Loucy (cell line): ENCODE data around the gene RAD23A.

Experiments used
- H2AFZ ChIP-seq: fragments of 200-600 bp; sonication (generic); 2 replicates; pipeline ENCODE4 v1.6.0; 2016; ENCODE audit warnings: antibody characterized with exemption, mild to moderate bottlenecking, low read length, moderate library complexity
- H3F3A ChIP-seq: fragments of 200-600 bp; 2 replicates; pipeline ENCODE4 v1.6.0; 2016; ENCODE audit warnings: antibody characterized with exemption, low read depth, mild to moderate bottlenecking
- H3K27me3 ChIP-seq: fragments of 200-600 bp; sonication (generic); 2 replicates; pipeline ENCODE4 v1.6.1; 2014; ENCODE audit warnings: low read length, mild to moderate bottlenecking; ENCODE audit not compliant: insufficient read depth, poor library complexity, severe bottlenecking
- H3K36me3 ChIP-seq: fragments of 200-600 bp; sonication (generic); 2 replicates; pipeline ENCODE4 v1.6.1; 2016; ENCODE audit warnings: low read length; ENCODE audit not compliant: insufficient read depth
- H3K4me1 ChIP-seq: fragments of 200-600 bp; sonication (generic); 2 replicates; pipeline ENCODE4 v1.5.1; 2014; ENCODE audit warnings: low read length, mild to moderate bottlenecking; ENCODE audit not compliant: insufficient read depth, poor library complexity, severe bottlenecking
- H3K4me2 ChIP-seq: fragments of 200-600 bp; sonication (generic); 2 replicates; pipeline ENCODE4 v1.6.0; 2014; ENCODE audit warnings: antibody characterized with exemption, low read length, low read depth, mild to moderate bottlenecking; ENCODE audit not compliant: poor library complexity, severe bottlenecking
- H3K4me3 ChIP-seq: fragments of 200-600 bp; sonication (generic); 2 replicates; pipeline ENCODE4 v1.5.1; 2014; ENCODE audit warnings: low read length, mild to moderate bottlenecking, mixed read lengths; ENCODE audit not compliant: poor library complexity, severe bottlenecking
- H3K79me2 ChIP-seq: fragments of 200-600 bp; sonication (generic); 2 replicates; pipeline ENCODE4 v1.6.1; 2014; ENCODE audit warnings: low read length; ENCODE audit not compliant: insufficient read depth
- H3K9ac ChIP-seq: fragments of 200-600 bp; sonication (generic); 2 replicates; pipeline ENCODE4 v1.6.0; 2014; ENCODE audit warnings: mild to moderate bottlenecking, low read depth, low read length, moderate library complexity; ENCODE audit not compliant: poor library complexity, severe bottlenecking
- H3K9me2 ChIP-seq: fragments of 200-600 bp; sonication (generic); replicated peaks from 2 replicates; pipeline ENCODE4 v1.6.1; 2016; ENCODE audit warnings: low read depth, low read length, mixed read lengths
- H3K9me3 ChIP-seq: fragments of 200-600 bp; sonication (generic); 2 replicates; pipeline ENCODE4 v1.6.1; 2014; ENCODE audit warnings: mild to moderate bottlenecking, antibody characterized with exemption, low read length, low read depth; ENCODE audit not compliant: insufficient read depth
- H4K20me1 ChIP-seq: fragments of 200-600 bp; sonication (generic); 2 replicates; pipeline ENCODE4 v1.6.0; 2014; ENCODE audit warnings: antibody characterized with exemption, low read length, mild to moderate bottlenecking; ENCODE audit not compliant: insufficient read depth, poor library complexity, severe bottlenecking
- EZH2phosphoT487 ChIP-seq: fragments of 200-600 bp; IDR thresholded peaks from 2 replicates; pipeline ENCODE4 v1.6.1; 2018; ENCODE audit warnings: antibody characterized with exemption, mild to moderate bottlenecking, moderate library complexity, borderline replicate concordance
- TF ChIP-seq, protein P1 (sequence below): fragments of 200-600 bp; sonication (generic); conservative IDR thresholded peaks from 2 replicates; pipeline ENCODE4 v1.5.1; 2014; ENCODE audit warnings: mild to moderate bottlenecking, antibody characterized with exemption, low read length

Gene RAD23A

DNA sequence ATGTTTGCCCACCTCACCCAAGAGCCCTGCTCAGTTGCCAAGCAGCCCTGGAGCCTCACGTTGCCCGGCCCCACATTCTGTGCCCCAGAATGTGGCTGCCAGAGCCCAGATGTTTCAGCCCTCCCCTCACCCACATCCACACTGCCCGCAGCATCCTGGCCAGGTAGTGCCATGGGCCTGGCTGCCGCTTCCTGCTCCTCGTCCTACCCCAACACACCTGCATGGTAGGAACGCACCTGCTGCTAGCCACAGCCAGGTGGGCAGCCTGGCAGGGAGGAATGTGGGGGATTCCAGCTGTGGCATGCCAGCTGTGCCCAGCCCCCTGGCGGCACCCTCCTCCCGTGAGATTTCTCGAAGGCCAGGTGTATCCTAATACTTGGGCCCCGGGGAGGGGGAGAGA, 42.1 kb downstream of the RAD23A start:
- H3K9me2 ChIP-seq: no peaks in the 10 kb centered on the region
- no peaks in the 10 kb centered on the region for H3K9me3 ChIP-seq
- no peaks in the 10 kb centered on the region for H3K27me3 ChIP-seq
- TF ChIP-seq, protein P1, sequence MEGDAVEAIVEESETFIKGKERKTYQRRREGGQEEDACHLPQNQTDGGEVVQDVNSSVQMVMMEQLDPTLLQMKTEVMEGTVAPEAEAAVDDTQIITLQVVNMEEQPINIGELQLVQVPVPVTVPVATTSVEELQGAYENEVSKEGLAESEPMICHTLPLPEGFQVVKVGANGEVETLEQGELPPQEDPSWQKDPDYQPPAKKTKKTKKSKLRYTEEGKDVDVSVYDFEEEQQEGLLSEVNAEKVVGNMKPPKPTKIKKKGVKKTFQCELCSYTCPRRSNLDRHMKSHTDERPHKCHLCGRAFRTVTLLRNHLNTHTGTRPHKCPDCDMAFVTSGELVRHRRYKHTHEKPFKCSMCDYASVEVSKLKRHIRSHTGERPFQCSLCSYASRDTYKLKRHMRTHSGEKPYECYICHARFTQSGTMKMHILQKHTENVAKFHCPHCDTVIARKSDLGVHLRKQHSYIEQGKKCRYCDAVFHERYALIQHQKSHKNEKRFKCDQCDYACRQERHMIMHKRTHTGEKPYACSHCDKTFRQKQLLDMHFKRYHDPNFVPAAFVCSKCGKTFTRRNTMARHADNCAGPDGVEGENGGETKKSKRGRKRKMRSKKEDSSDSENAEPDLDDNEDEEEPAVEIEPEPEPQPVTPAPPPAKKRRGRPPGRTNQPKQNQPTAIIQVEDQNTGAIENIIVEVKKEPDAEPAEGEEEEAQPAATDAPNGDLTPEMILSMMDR: no peak
- TF ChIP-seq EZH2phosphoT487: no peak
- no peaks in the 10 kb centered on the region for H3K4me1 ChIP-seq
- H3K9ac ChIP-seq: no peak overlapping the region
- no peaks in the 10 kb centered on the region for H4K20me1 ChIP-seq
- no peak overlapping the region for H2AFZ ChIP-seq
- no peaks in the 10 kb centered on the region for H3F3A ChIP-seq
- no peaks in the 10 kb centered on the region for H3K79me2 ChIP-seq
- H3K4me3 ChIP-seq: no peak overlapping the region
- no peak overlapping the region for H3K4me2 ChIP-seq
- H3K36me3 ChIP-seq: no peaks in the 10 kb centered on the region

DNA sequence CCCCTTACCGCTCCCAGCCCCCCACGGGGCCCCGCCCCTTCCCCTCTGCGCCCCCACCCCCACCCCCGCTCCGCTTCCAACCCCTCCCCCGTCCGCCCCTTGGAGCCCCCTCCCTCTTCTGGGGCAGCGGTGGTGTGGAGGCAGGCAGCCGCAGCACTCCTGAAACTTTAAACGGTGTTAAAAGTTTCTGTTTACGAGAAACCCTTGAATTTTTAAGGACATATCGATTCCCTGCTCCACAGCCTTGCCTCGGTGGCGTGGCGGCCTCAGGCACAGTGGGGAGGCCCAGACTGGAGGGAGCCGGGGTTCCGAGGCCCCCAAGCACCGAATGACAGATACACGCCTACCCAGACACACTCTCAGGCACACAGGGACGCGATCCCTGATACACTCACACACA, 44.8 kb downstream of the RAD23A start:
- Histone ChIP-seq H3K4me1 (peaks cover 6% of the 10 kb centered on the region), H2AFZ (no peak overlapping the region), H3K4me3 (no peak overlapping the region), H4K20me1 (no peaks in the 10 kb centered on the region), H3F3A (no peaks in the 10 kb centered on the region), H3K9me3 (no peaks in the 10 kb centered on the region), H3K36me3 (no peaks in the 10 kb centered on the region), H3K79me2 (no peaks in the 10 kb centered on the region), H3K9me2 (no peaks in the 10 kb centered on the region), H3K9ac (no peak overlapping the region), H3K27me3 (no peaks in the 10 kb centered on the region), H3K4me2 (no peak overlapping the region)
- TF ChIP-seq, protein P1: no peak
- no peak for TF ChIP-seq EZH2phosphoT487

DNA sequence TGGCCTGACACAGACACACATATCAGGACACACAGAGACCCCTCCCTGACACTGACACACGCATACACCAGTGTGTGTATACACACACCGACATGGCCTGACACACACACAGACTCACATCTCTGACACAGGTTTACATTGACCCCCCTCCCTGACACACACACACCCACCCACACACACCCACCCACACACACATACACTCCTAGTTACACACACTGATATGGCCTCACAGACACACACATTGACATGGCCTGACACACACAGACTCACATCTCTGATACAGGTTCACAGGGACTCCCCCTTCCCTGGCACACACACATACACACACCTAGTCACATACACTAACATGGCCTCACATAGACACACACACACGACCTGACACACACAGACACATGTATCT, 45.2 kb downstream of the RAD23A start:
- Histone ChIP-seq H3K79me2 (no peaks in the 10 kb centered on the region), H3K36me3 (no peaks in the 10 kb centered on the region), H3K9ac (no peak overlapping the region), H3K4me3 (no peak overlapping the region), H3K4me2 (no peak overlapping the region), H3F3A (no peaks in the 10 kb centered on the region), H3K27me3 (no peaks in the 10 kb centered on the region), H3K9me3 (no peaks in the 10 kb centered on the region), H3K9me2 (no peaks in the 10 kb centered on the region), H3K4me1 (peaks cover 6% of the 10 kb centered on the region), H4K20me1 (no peaks in the 10 kb centered on the region), H2AFZ (no peak overlapping the region)
- no peak for TF ChIP-seq EZH2phosphoT487
- TF ChIP-seq, protein P1: no peak
